Kidney (tissue), 14 donors: ENCODE data around the gene SGIP1. TPM values are rescaled to one million over a fixed set of nuclear protein-coding genes. Genes with fewer than 3 reads are reported as not detected.

Source experiments
- DNase-seq, 5 donors: peaks; one replicate each; pipeline ENCODE4 v3.0.0-alpha.2; 2013 to 2020
- FAIRE-seq: peaks from 2 replicates; lab custom pipeline; 2012; peaks lifted over from hg19 to GRCh38; lab: Jason Lieb, UNC
- H3K27ac ChIP-seq, 2 donors: one replicate each; pipeline ENCODE4 v1.7.0; 2013; ENCODE audit warnings: low read depth in 2 of 2, low read length in 2 of 2, inconsistent platforms in 1 of 2
- H3K27me3 ChIP-seq: one replicate; pipeline ENCODE4 v1.7.1; 2013; ENCODE audit warnings: low read length, inconsistent platforms; ENCODE audit not compliant: control insufficient read depth, insufficient read depth
- H3K36me3 ChIP-seq, 3 donors: one replicate each; pipeline versions ENCODE4 v1.7.0 to v1.7.1; 2013; ENCODE audit warnings: low read length in 3 of 3, control low read depth in 1 of 3, inconsistent platforms in 1 of 3; ENCODE audit not compliant: insufficient read depth in 3 of 3, control insufficient read depth in 2 of 3
- H3K4me1 ChIP-seq, 3 donors: one replicate each; pipeline versions ENCODE4 v1.7.0 to v1.7.1; 2013; ENCODE audit warnings: low read length in 3 of 3, inconsistent platforms in 1 of 3, low read depth in 1 of 3; ENCODE audit not compliant: control insufficient read depth in 2 of 3, insufficient read depth in 2 of 3
- H3K4me3 ChIP-seq, 3 donors: one replicate each; pipeline versions ENCODE4 v1.7.0 to v1.8.1; 2013; ENCODE audit warnings: low read length in 3 of 3, control low read depth in 1 of 3, inconsistent platforms in 1 of 3
- H3K9ac ChIP-seq, 3 donors: one replicate each; pipeline versions ENCODE4 v1.7.0 to v1.7.1; 2013; ENCODE audit warnings: low read length in 3 of 3, control low read depth in 1 of 3, inconsistent platforms in 1 of 3
- H3K9me3 ChIP-seq, 3 donors: one replicate each; pipeline versions ENCODE4 v1.7.0 to v1.7.1; 2013; ENCODE audit warnings: low read length in 3 of 3, control low read depth in 1 of 3, inconsistent platforms in 1 of 3; ENCODE audit not compliant: control insufficient read depth in 2 of 3, insufficient read depth in 1 of 3
- intact Hi-C: fragments of 100-400 bp; cut with DNase I; formaldehyde crosslinking; loops from one replicate; pipeline ENCODE4 v1.11.1; 2022
- polyA plus RNA-seq: library from polyadenylated mRNA; stranded (reverse); fragments of 350-450 nt; fragmentation: Illumina TruSeq; extraction: RNeasy Lipid Tissue Mini Kit (QIAGEN cat#74804); gene quantifications from one replicate; pipeline ENCODE4 v1.2.3, GENCODE V29; 2014; ENCODE audit warnings: low read depth, low replicate concordance; ENCODE audit not compliant: insufficient read depth
- total RNA-seq: library from RNA; stranded (reverse); fragmentation: NEBNext Ultra II Directional; extraction: Animal tissue kit (Norgen Biotek cat#: 25700); gene quantifications from one replicate; pipeline ENCODE4 v1.2.1, GENCODE V29; 2021
- TF ChIP-seq, protein P1 (sequence below): IDR thresholded peaks from 3 replicates; pipeline ENCODE4 v1.5.1; 2012; ENCODE audit warnings: mild to moderate bottlenecking, moderate library complexity, borderline replicate concordance; ENCODE audit not compliant: insufficient read depth; ENCODE audit errors: extremely low read depth
- donor health status: control.
- donor health status: control.
- donor health status: control.
- donor health status: control.
- donor health status: control.
- donor health status: DM: yes; HTN: yes; CAD: no.
- donor health status: Normal renal cell carcinoma (clear cell type).

SGIP1 gene
- total and polyA plus RNA-seq, 2 donors from 2014 or later, result 8.3 to 11.2 TPM

DNA sequence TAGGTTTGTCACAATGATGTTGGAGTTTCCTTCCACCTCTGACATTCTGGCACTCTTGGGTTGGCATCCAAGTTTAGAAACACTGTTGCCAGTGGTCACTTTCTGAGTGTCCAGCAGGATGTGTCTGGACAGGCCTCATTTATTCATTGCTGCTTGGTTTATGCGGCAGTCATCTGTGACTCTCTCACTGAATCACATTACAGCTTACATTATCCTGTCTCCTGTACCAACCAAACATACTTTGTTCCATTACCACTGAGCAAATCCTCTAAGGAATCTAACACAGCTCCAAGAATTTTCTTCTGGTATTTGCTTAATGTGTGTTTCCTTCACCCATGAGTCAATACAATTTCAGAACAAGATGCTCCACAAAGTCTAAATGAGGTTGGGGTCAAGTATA lies 19.9 kb downstream of the SGIP1 start:
- H3K4me1 ChIP-seq, result peaks cover 0 to 4% (median 0%) of the 10 kb centered on the region in 3 donors
- H3K4me3 ChIP-seq, result no peak overlapping the region
- DNase-seq (no peak), FAIRE-seq (no peak)
- TF ChIP-seq, protein P1, sequence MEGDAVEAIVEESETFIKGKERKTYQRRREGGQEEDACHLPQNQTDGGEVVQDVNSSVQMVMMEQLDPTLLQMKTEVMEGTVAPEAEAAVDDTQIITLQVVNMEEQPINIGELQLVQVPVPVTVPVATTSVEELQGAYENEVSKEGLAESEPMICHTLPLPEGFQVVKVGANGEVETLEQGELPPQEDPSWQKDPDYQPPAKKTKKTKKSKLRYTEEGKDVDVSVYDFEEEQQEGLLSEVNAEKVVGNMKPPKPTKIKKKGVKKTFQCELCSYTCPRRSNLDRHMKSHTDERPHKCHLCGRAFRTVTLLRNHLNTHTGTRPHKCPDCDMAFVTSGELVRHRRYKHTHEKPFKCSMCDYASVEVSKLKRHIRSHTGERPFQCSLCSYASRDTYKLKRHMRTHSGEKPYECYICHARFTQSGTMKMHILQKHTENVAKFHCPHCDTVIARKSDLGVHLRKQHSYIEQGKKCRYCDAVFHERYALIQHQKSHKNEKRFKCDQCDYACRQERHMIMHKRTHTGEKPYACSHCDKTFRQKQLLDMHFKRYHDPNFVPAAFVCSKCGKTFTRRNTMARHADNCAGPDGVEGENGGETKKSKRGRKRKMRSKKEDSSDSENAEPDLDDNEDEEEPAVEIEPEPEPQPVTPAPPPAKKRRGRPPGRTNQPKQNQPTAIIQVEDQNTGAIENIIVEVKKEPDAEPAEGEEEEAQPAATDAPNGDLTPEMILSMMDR, result no peak
- intact Hi-C loops, result no loop called here
- no peaks in the 10 kb centered on the region for H3K36me3 ChIP-seq
- H3K9me3 ChIP-seq, result no peaks in the 10 kb centered on the region
- no peak overlapping the region for H3K27ac ChIP-seq
- no peak overlapping the region for H3K9ac ChIP-seq
- no peaks in the 10 kb centered on the region for H3K27me3 ChIP-seq

GRCh38 chr1:66556161-66556611 lies 22.2 kb downstream of the SGIP1 start:
- H3K36me3 ChIP-seq, result no peaks in the 10 kb centered on the region
- TF ChIP-seq, protein P1, result no peak
- no peaks in the 10 kb centered on the region for H3K27me3 ChIP-seq
- no peak overlapping the region for H3K27ac ChIP-seq
- intact Hi-C loops, result no loop called here
- H3K4me3 ChIP-seq, result no peak overlapping the region
- peaks cover 0 to 4% (median 0%) of the 10 kb centered on the region in 3 donors for H3K4me1 ChIP-seq
- no peaks in the 10 kb centered on the region for H3K9me3 ChIP-seq
- FAIRE-seq (no peak), DNase-seq (no peak)
- no peak overlapping the region for H3K9ac ChIP-seq

- peaks cover 0 to 4% (median 0%) of the 10 kb centered on the region in 3 donors for H3K4me1 ChIP-seq
- H3K9me3 ChIP-seq, result no peaks in the 10 kb centered on the region
- H3K27me3 ChIP-seq, result no peaks in the 10 kb centered on the region
- DNase-seq, result peak in 2 of 5 donors; percentile 16 to 24
- TF ChIP-seq, protein P1, result no peak
- H3K27ac ChIP-seq, result peak overlapping the region in 1 of 2 donors; percentile 4
- no peak overlapping the region for H3K9ac ChIP-seq
- no peak overlapping the region for H3K4me3 ChIP-seq
- no peaks in the 10 kb centered on the region for H3K36me3 ChIP-seq
- FAIRE-seq, result no peak
- intact Hi-C loops, result no loop called here
Measured at GRCh38 chr1:66557157-66557556, 23.2 kb downstream of the SGIP1 start.

- DNase-seq, result no peak
- Histone ChIP-seq H3K27ac (no peak overlapping the region), H3K36me3 (no peaks in the 10 kb centered on the region), H3K27me3 (no peaks in the 10 kb centered on the region), H3K4me3 (no peak overlapping the region), H3K9ac (no peak overlapping the region), H3K9me3 (no peaks in the 10 kb centered on the region), H3K4me1 (peaks cover 2 to 5% (median 4%) of the 10 kb centered on the region in 3 donors)
- intact Hi-C loops, result no loop called here
- no peak for FAIRE-seq
- TF ChIP-seq, protein P1, result no peak
Measured at GRCh38 chr1:66559517-66559916, 25.6 kb downstream of the SGIP1 start.
